ENCODE results near the gene SLC2A9.
A peak's percentile ranks its signal among the peaks of the same experiment; 100 is the strongest.

The SLC2A9 gene

DNA sequence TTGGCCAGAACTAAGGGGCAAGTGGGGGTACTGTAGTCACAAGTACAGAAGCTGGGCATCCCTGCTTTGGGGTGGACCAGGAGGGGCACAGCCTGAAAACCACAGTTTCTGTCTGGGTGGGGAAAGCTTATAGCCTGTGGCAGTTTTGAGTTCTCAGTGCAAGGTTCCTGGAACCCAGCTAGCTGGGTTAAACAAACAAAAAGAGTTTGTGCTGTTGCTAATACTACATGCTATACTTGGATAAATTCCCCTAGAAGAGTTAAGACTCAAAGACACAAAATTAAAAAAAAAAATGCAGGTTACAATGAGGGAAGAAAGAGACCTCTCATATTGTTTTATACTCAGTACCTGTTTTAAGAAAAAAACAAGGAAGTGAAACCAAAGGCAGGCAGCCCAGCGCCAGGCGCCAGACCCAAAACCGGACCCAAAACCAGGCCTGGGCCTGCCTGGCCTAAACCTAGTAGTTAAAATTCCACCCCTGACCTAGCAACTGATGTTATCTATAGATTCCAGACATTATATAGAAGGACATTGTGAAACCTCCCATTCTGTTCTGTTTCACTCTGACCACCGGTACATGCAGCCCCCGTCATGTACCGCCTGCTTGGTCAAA lies 50.8 kb downstream of the SLC2A9 start:
- TF ChIP-seq YY1 (IDR thresholded peaks at IDR 0.05; ENCODE audit: low read depth) (no peak), EGR1 (IDR thresholded peaks at IDR 0.05) (no peak), TCF12 (IDR thresholded peaks at IDR 0.05; ENCODE audit: low read depth) (no peak), RAD21 (IDR thresholded peaks at IDR 0.05; ENCODE audit: low read depth) (no peak), ZBTB7A (IDR thresholded peaks at IDR 0.05; ENCODE audit: low read depth) (no peak), CREB1 (IDR thresholded peaks at IDR 0.05; ENCODE audit: low read depth) (no peak), MAX (IDR thresholded peaks at IDR 0.05) (no peak), FOXM1 (IDR thresholded peaks at IDR 0.05; ENCODE audit: borderline replicate concordance, low read depth) (no peak), NFIC (IDR thresholded peaks at IDR 0.05) (no peak)
- TF ChIP-seq, protein P1, sequence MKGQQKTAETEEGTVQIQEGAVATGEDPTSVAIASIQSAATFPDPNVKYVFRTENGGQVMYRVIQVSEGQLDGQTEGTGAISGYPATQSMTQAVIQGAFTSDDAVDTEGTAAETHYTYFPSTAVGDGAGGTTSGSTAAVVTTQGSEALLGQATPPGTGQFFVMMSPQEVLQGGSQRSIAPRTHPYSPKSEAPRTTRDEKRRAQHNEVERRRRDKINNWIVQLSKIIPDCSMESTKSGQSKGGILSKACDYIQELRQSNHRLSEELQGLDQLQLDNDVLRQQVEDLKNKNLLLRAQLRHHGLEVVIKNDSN (IDR thresholded peaks at IDR 0.05): no peak

GRCh38 chr4:9969526-9970398 lies 51.5 kb downstream of the SLC2A9 start:
- TF ChIP-seq FOXM1 (IDR thresholded peaks at IDR 0.05; ENCODE audit: borderline replicate concordance, low read depth): no peak
- no peak for TF ChIP-seq TCF12 (IDR thresholded peaks at IDR 0.05; ENCODE audit: low read depth)
- TF ChIP-seq YY1 (IDR thresholded peaks at IDR 0.05; ENCODE audit: low read depth): no peak
- no peak for TF ChIP-seq CEBPB (IDR thresholded peaks at IDR 0.05)
- TF ChIP-seq, protein P2, sequence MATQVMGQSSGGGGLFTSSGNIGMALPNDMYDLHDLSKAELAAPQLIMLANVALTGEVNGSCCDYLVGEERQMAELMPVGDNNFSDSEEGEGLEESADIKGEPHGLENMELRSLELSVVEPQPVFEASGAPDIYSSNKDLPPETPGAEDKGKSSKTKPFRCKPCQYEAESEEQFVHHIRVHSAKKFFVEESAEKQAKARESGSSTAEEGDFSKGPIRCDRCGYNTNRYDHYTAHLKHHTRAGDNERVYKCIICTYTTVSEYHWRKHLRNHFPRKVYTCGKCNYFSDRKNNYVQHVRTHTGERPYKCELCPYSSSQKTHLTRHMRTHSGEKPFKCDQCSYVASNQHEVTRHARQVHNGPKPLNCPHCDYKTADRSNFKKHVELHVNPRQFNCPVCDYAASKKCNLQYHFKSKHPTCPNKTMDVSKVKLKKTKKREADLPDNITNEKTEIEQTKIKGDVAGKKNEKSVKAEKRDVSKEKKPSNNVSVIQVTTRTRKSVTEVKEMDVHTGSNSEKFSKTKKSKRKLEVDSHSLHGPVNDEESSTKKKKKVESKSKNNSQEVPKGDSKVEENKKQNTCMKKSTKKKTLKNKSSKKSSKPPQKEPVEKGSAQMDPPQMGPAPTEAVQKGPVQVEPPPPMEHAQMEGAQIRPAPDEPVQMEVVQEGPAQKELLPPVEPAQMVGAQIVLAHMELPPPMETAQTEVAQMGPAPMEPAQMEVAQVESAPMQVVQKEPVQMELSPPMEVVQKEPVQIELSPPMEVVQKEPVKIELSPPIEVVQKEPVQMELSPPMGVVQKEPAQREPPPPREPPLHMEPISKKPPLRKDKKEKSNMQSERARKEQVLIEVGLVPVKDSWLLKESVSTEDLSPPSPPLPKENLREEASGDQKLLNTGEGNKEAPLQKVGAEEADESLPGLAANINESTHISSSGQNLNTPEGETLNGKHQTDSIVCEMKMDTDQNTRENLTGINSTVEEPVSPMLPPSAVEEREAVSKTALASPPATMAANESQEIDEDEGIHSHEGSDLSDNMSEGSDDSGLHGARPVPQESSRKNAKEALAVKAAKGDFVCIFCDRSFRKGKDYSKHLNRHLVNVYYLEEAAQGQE (IDR thresholded peaks at IDR 0.05; ENCODE audit: low read depth): no peak
- TF ChIP-seq CREB1 (IDR thresholded peaks at IDR 0.05; ENCODE audit: low read depth): no peak
- TF ChIP-seq TAF1 (IDR thresholded peaks at IDR 0.05; ENCODE audit: low read depth): no peak
- TF ChIP-seq, protein P1 (IDR thresholded peaks at IDR 0.05): no peak
- TF ChIP-seq NFIC (IDR thresholded peaks at IDR 0.05): no peak
- TF ChIP-seq MAX (IDR thresholded peaks at IDR 0.05): no peak
- no peak for TF ChIP-seq ZBTB7A (IDR thresholded peaks at IDR 0.05; ENCODE audit: low read depth)
- TF ChIP-seq EGR1 (IDR thresholded peaks at IDR 0.05): no peak
- no peak for TF ChIP-seq TEAD4 (IDR thresholded peaks at IDR 0.05)
- TF ChIP-seq EP300 (IDR thresholded peaks at IDR 0.05; ENCODE audit: borderline replicate concordance): no peak
- TF ChIP-seq RAD21 (IDR thresholded peaks at IDR 0.05; ENCODE audit: low read depth): no peak

- TF ChIP-seq EGR1 (IDR thresholded peaks at IDR 0.05) (no peak), FOXM1 (IDR thresholded peaks at IDR 0.05; ENCODE audit: borderline replicate concordance, low read depth) (no peak), MAX (IDR thresholded peaks at IDR 0.05) (no peak), YY1 (IDR thresholded peaks at IDR 0.05; ENCODE audit: low read depth) (no peak)
These were observed 52.8 kb downstream of the SLC2A9 start for GRCh38 chr4:9968472-9968871.

DNA sequence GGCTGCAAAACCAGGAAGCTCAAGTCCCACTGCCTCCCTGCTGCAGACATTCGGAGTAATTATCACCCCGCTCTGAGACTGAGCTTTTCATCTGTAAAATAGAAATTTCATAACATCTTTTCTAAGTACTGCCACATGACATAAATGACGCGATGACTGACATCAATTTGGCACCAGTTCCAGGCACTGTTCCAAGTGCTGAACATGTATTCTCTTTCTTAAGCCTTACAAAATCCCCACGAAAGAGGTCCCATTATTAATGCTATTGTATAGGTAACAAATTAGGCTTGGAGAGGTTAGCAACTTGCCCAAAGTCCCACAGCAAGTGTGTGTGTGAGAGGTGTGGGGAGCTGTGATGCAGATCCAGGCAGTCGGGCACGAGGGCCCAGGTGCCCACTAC lies 56.4 kb downstream of the SLC2A9 start:
- TF ChIP-seq, protein P2 (IDR thresholded peaks at IDR 0.05; ENCODE audit: low read depth): no peak
- peak; percentile 16; the same call in 1 of the 2 replicates for TF ChIP-seq NFIC (IDR thresholded peaks at IDR 0.05)

- no peak for TF ChIP-seq TEAD4 (IDR thresholded peaks at IDR 0.05)
- TF ChIP-seq MAX (IDR thresholded peaks at IDR 0.05): no peak
- TF ChIP-seq, protein P2 (IDR thresholded peaks at IDR 0.05; ENCODE audit: low read depth): no peak
- TF ChIP-seq NFIC (IDR thresholded peaks at IDR 0.05): no peak
- no peak for TF ChIP-seq TCF12 (IDR thresholded peaks at IDR 0.05; ENCODE audit: low read depth)
- TF ChIP-seq RAD21 (IDR thresholded peaks at IDR 0.05; ENCODE audit: low read depth): no peak
- TF ChIP-seq TAF1 (IDR thresholded peaks at IDR 0.05; ENCODE audit: low read depth): no peak
These were observed 58.0 kb downstream of the SLC2A9 start for GRCh38 chr4:9963328-9963727.
